GM12878 (cell line): ENCODE data around the gene A3GALT2. TPM values are rescaled to one million over a fixed set of nuclear protein-coding genes. Genes with fewer than 3 reads are reported as not detected.
"Not testable (repeated sequence)": the region's sequence is repeated elsewhere in the genome, so short reads cannot be mapped to it uniquely, and the experiment has no call there.

Source experiments
- ATAC-seq: fragments of 200-7000 bp; cut with Tn5 transposase; 3 replicates; pipeline ENCODE4 v1.9.1; 2020; ENCODE audit warnings: mild to moderate bottlenecking, moderate library complexity
- BruUV-seq: library from RNA; stranded (reverse); fragments of 400-500 nt; replicated peaks from 2 replicates; lab custom pipeline; 2021; lab: Mats Ljungman, UMichigan
- CTCF ChIA-PET: fragments of 300-600 bp; sonication (Branson Sonifier 250); formaldehyde crosslinking; extraction: SDS; loops from one replicate; lab custom pipeline; 2021; ENCODE audit warnings: inconsistent platforms; lab: Yijun Ruan, JAX
- POLR2A ChIA-PET: fragments of 350-600 bp; formaldehyde crosslinking; extraction: SDS; loops from one replicate; lab custom pipeline; 2021; ENCODE audit warnings: inconsistent platforms; lab: Charles Lee
- RAD21 ChIA-PET: fragments of 300-600 bp; sonication (Branson Sonifier 250); formaldehyde crosslinking; loops from one replicate; lab custom pipeline; 2023; ENCODE audit warnings: antibody characterized with exemption; ENCODE audit not compliant: unreplicated experiment; lab: Charles Lee
- SMC1A ChIA-PET: fragments of 300-600 bp; sonication (Branson Sonifier 250); formaldehyde crosslinking; loops from one replicate; lab custom pipeline; 2023; ENCODE audit not compliant: unreplicated experiment, uncharacterized antibody; lab: Charles Lee
- DNase-seq: peaks from one replicate; pipeline ENCODE4 v3.0.0-alpha.2; 2011; ENCODE audit warnings: low read depth, low spot score
- FAIRE-seq: peaks from 3 replicates; lab custom pipeline; 2011; peaks lifted over from hg19 to GRCh38; lab: Jason Lieb, UNC
- H2AFZ ChIP-seq: 2 replicates; pipeline ENCODE4 v1.6.0; 2011; ENCODE audit warnings: low read depth, low read length, control low read depth; ENCODE audit not compliant: control insufficient read depth
- H3K27ac ChIP-seq: 2 replicates; pipeline ENCODE4 v1.5.1; 2011; ENCODE audit warnings: control low read depth; ENCODE audit not compliant: control insufficient read depth, insufficient read depth
- H3K27me3 ChIP-seq, 2 experiments: replicated peaks in 1 of 2; 2 replicates each; pipeline versions ENCODE4 v1.6.0 to v1.6.1; 2011; ENCODE audit warnings: low read length in 1 of 2; ENCODE audit not compliant: control insufficient read depth in 2 of 2, insufficient read depth in 2 of 2
- H3K36me3 ChIP-seq, 2 experiments: 2 replicates each; pipeline ENCODE4 v1.5.1; 2011; ENCODE audit warnings: low read length in 1 of 2; ENCODE audit not compliant: control insufficient read depth in 2 of 2, insufficient read depth in 2 of 2
- H3K4me1 ChIP-seq: 2 replicates; pipeline ENCODE4 v1.6.1; 2011; ENCODE audit warnings: mild to moderate bottlenecking, low read length, moderate library complexity, mixed read lengths; ENCODE audit not compliant: control insufficient read depth, insufficient read depth
- H3K4me2 ChIP-seq: 2 replicates; pipeline ENCODE4 v1.6.0; 2011; ENCODE audit warnings: control low read depth; ENCODE audit not compliant: control insufficient read depth, insufficient read depth
- H3K4me3 ChIP-seq: fragments of 200-600 bp; sonication (generic); 2 replicates; pipeline ENCODE4 v1.5.1; 2016
- H3K79me2 ChIP-seq: 2 replicates; pipeline ENCODE4 v1.6.0; 2011; ENCODE audit warnings: low read length; ENCODE audit not compliant: control insufficient read depth, insufficient read depth
- H3K9ac ChIP-seq: 2 replicates; pipeline ENCODE4 v1.8.0; 2011; ENCODE audit warnings: low read length, control low read depth, mixed read lengths; ENCODE audit not compliant: control insufficient read depth, insufficient read depth
- H3K9me3 ChIP-seq: replicated peaks from 3 replicates; pipeline ENCODE4 v1.5.1; 2011; ENCODE audit warnings: mild to moderate bottlenecking, low read length; ENCODE audit not compliant: control insufficient read depth, insufficient read depth
- H4K20me1 ChIP-seq: 2 replicates; pipeline ENCODE4 v1.6.0; 2011; ENCODE audit not compliant: control insufficient read depth, insufficient read depth
- ATF3 ChIP-seq: IDR thresholded peaks from 2 replicates; pipeline ENCODE4 v1.6.1; 2011; ENCODE audit warnings: low read depth, mild to moderate bottlenecking, low read length, moderate library complexity, borderline replicate concordance; ENCODE audit errors: extremely low read depth
- CBX5 ChIP-seq: sonication (generic); IDR thresholded peaks from 2 replicates; pipeline ENCODE4 v1.6.1; 2016; ENCODE audit warnings: low read depth, moderate library complexity, mild to moderate bottlenecking, inconsistent platforms
- RFX5 ChIP-seq: IDR thresholded peaks from 2 replicates; pipeline ENCODE4 v1.6.1; 2011; ENCODE audit warnings: low read depth, low read length, improper control_type of control experiment
- SUPT20H ChIP-seq: IDR thresholded peaks from 2 replicates; pipeline ENCODE4 v1.6.1; 2011; ENCODE audit warnings: low read depth, mild to moderate bottlenecking, low read length, moderate library complexity, borderline replicate concordance; ENCODE audit not compliant: control insufficient read depth
- WGBS: methylation state at CpG from one replicate; pipeline ENCODE4 v1.1.6; 2016; ENCODE audit warnings: low lambda C conversion rate; ENCODE audit not compliant: insufficient replicate concordance, insufficient coverage; ENCODE audit errors: missing lambda C conversion rate; 5-methylcytosine and 5-hydroxymethylcytosine counted together
- in situ Hi-C: fragments of 300-500 bp; cut with MboI; formaldehyde crosslinking; loops from 9 replicates; pipeline ENCODE4 v1.14.3; 2018; ENCODE audit warnings: mixed read lengths
- intact Hi-C: fragments of 100-400 bp; cut with micrococcal nuclease; formaldehyde crosslinking; loops from one replicate; pipeline ENCODE4 v1.14.2; 2022; ENCODE audit not compliant: unreplicated experiment
- polyA plus RNA-seq, 11 experiments: library from polyadenylated mRNA; depleted of rRNA in 4 of 11; unstranded in 6 of 11; stranded (reverse) in 5 of 11; fragments of >200 nt; fragmentation: Nextera tagmentation in 4 of 11; fragmentation: Illumina TruSeq in 1 of 11; extraction: Ambion mirVana in 4 of 11; extraction: Trizol in 1 of 11; gene quantifications; 1 replicate in 1 of 11; 2 replicates in 10 of 11; pipeline versions ENCODE4 v1.2.1 to v1.2.3, GENCODE V29; 2011 to 2016; ENCODE audit warnings: inconsistent platforms in 2 of 11, missing spikeins in 2 of 11, low read depth in 1 of 11
- total RNA-seq, 4 experiments: library from RNA; depleted of rRNA in 3 of 4; stranded (reverse); fragments of >200 nt in 3 of 4; fragmentation: Illumina TruSeq in 1 of 4; extraction: Trizol in 1 of 4; gene quantifications; 2 replicates each; pipeline versions ENCODE4 v1.2.1 to v1.2.3, GENCODE V29; 2013 to 2021

A3GALT2 gene
- total and polyA plus RNA-seq, 10 of the 15 experiments (the other 5 are each of a cell fraction or from before 2014, with no cell fraction given): not detected

GRCh38 chr1:33292726-33293340 lies 28.1 kb downstream of the A3GALT2 start:
- FAIRE-seq: no peak
- ChIA-PET RAD21 (interaction anchor here (6.0 kb wide), 1 partner anchor 177 kb away, joined by 103 read pairs; the partner anchor contains the start of gene ZSCAN20), SMC1A (interaction anchor here (7.5 kb wide), 1 partner anchor 178 kb away, joined by 149 read pairs; the partner anchor contains the start of gene ZSCAN20), POLR2A (no interaction called here), CTCF (interaction anchor here (7.8 kb wide), 1 partner anchor 178 kb away, joined by 239 read pairs; the partner anchor contains the start of gene ZSCAN20)
- no peak for DNase-seq
- no peak overlapping the region for H3K4me3 ChIP-seq
- no peaks in the 10 kb centered on the region for H3K4me1 ChIP-seq
- H4K20me1 ChIP-seq: no peaks in the 10 kb centered on the region
- in situ Hi-C loops: no loop called here
- no peaks in the 10 kb centered on the region; the same call in 2 of the 3 replicates for H3K9me3 ChIP-seq
- ATAC-seq: no peak
- H3K27ac ChIP-seq: no peak overlapping the region
- no TSS peak for BruUV-seq
- H3K36me3 ChIP-seq: peaks cover 0 to 3% of the 10 kb centered on the region in 2 experiments; a peak in 2 of 4 replicates
- H3K27me3 ChIP-seq: no peaks in the 10 kb centered on the region
- intact Hi-C loops: no loop called here
- WGBS: 68% methylated on average over 13 of the region's 13 CpGs
- H3K4me2 ChIP-seq: no peak overlapping the region
- no peaks in the 10 kb centered on the region for H3K79me2 ChIP-seq
- no peak overlapping the region for H3K9ac ChIP-seq
- H2AFZ ChIP-seq: no peak overlapping the region
- no peak for TF ChIP-seq ATF3
- TF ChIP-seq CBX5: no peak
- TF ChIP-seq RFX5: no peak
- no peak for TF ChIP-seq SUPT20H

GRCh38 chr1:33290615-33291014 lies 30.3 kb downstream of the A3GALT2 start:
- H3K9ac ChIP-seq, H3K9me3 ChIP-seq, POLR2A ChIA-PET, SMC1A ChIA-PET, H3K36me3 ChIP-seq, BruUV-seq, H3K4me2 ChIP-seq, intact Hi-C loops, H3K4me3 ChIP-seq, H3K27me3 ChIP-seq, H3K4me1 ChIP-seq, H3K79me2 ChIP-seq, H4K20me1 ChIP-seq, CTCF ChIA-PET, ATAC-seq, DNase-seq, FAIRE-seq, H2AFZ ChIP-seq, in situ Hi-C loops, H3K27ac ChIP-seq, RAD21 ChIA-PET: not testable (repeated sequence)
- 50% methylated on average over 1 of the region's 2 CpGs for WGBS
